Measurements from ENCODE around the gene CMSS1. TPM values are rescaled to one million over a fixed set of nuclear protein-coding genes. Genes with fewer than 3 reads are reported as not detected.

CMSS1 gene
- total and polyA plus RNA-seq, 2 donors (not counting 1 experiment from before 2014, with no cell fraction given), result 7.3 to 22.8 TPM

DNA sequence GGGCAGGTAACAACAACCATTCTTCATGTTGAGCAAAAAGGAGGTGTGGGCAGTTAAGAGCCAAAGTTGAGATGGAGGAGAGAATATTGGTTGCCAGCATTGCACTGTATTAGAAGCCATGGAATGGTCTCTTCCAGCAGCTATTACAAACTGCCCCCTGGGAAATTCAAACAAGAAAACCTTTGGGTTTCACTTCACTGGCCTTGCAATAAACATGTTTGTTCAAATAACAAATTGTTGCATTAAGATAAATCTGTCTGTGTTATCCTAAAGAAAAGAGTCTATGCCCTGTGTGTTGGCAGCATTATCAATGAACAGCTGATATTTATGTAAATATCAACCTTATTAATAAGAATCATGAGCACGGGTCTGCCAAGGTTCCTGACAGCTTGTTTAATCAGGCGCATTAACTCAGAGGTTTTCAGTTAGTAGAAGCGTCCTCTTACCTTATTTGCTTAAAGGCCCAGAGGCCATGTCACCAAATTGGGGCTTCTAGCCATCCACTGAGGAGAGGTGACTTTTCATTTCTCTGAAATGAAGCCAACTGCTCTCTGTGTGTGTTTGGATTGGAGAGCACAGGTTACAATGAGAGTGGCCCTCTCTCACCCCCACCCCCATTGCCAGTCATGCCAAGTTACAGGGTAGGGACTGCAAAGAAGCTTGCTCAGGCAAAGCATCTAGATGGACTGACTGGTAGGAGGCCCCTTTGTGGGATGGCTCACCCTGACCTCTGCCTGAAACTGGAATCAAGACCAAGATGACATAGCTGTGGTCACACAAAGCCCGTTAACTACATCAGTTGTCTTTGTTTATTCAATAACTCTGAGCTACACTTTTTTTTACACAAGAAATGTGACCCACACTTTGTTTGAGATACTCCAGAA is 286.1 kb downstream of the CMSS1 start:
- Histone ChIP-seq H4K20me1 (ENCODE audit: control insufficient read depth, insufficient read depth, low read length, poor library complexity, severe bottlenecking) (no peaks in the 10 kb centered on the region), H2AFZ (ENCODE audit: insufficient read depth, low read depth, low read length, poor library complexity, severe bottlenecking) (no peak overlapping the region), H3K36me3 (replicated peaks in 1 of 2; ENCODE audit: control extremely low read depth in 1 of 2, control insufficient read depth in 1 of 2, extremely low read depth in 1 of 2, insufficient read depth in 2 of 2, low read length in 1 of 2) (no peaks in the 10 kb centered on the region), H3K9ac (ENCODE audit: low read length) (no peak overlapping the region), H3K9me3 (ENCODE audit: control extremely low read depth in 1 of 3, control insufficient read depth in 2 of 3, insufficient read depth in 1 of 3, low read length in 2 of 3) (no peaks in the 10 kb centered on the region), H3K27me3 (replicated peaks in 1 of 4; ENCODE audit: control extremely low read depth in 1 of 4, control insufficient read depth in 3 of 4, insufficient read depth in 4 of 4, low read length in 3 of 4) (no peaks in the 10 kb centered on the region), H3K4me1 (ENCODE audit: control insufficient read depth in 2 of 2, insufficient read depth in 2 of 2, low read length in 2 of 2) (peaks cover 23% of the 10 kb centered on the region in 2 donors), H3K79me2 (ENCODE audit: control insufficient read depth, insufficient read depth, low read length) (no peaks in the 10 kb centered on the region), H3K4me3 (ENCODE audit: control extremely low read depth in 1 of 5, extremely low read depth in 1 of 5, insufficient read depth in 1 of 5, low read depth in 2 of 5, low read length in 4 of 5) (no peak overlapping the region), H3K27ac (ENCODE audit: low read length in 2 of 2) (no peak overlapping the region), H3K4me2 (replicated peaks; ENCODE audit: low read depth, low read length, poor library complexity, severe bottlenecking) (no peak overlapping the region)
- intact Hi-C loops (cut with micrococcal nuclease), result no loop called here
- CTCF ChIA-PET, result interaction anchor here (1.0 to 1.4 kb wide), 3 partner anchors 16 to 35 kb away, joined by 3 to 4 read pairs (median 3); no protein-coding TSS in a partner anchor
- WGBS (ENCODE audit: insufficient coverage), result 100% methylated on average over 1 of the region's 4 CpGs
- H3K27ac Mint-ChIP-seq, result peak overlapping the region; percentile 28
- peaks cover 2% of the 10 kb centered on the region for H3K9me3 Mint-ChIP-seq (ENCODE audit: insufficient read depth)
- no peaks in the 10 kb centered on the region for H3K27me3 Mint-ChIP-seq
- peak overlapping the region; percentile 49 for H3K4me3 Mint-ChIP-seq
- TF ChIP-seq EZH2 (IDR thresholded peaks at IDR 0.05; ENCODE audit: borderline replicate concordance, insufficient read depth, low read depth, low read length, poor library complexity, severe bottlenecking), result no peak
- TF ChIP-seq, protein P1, sequence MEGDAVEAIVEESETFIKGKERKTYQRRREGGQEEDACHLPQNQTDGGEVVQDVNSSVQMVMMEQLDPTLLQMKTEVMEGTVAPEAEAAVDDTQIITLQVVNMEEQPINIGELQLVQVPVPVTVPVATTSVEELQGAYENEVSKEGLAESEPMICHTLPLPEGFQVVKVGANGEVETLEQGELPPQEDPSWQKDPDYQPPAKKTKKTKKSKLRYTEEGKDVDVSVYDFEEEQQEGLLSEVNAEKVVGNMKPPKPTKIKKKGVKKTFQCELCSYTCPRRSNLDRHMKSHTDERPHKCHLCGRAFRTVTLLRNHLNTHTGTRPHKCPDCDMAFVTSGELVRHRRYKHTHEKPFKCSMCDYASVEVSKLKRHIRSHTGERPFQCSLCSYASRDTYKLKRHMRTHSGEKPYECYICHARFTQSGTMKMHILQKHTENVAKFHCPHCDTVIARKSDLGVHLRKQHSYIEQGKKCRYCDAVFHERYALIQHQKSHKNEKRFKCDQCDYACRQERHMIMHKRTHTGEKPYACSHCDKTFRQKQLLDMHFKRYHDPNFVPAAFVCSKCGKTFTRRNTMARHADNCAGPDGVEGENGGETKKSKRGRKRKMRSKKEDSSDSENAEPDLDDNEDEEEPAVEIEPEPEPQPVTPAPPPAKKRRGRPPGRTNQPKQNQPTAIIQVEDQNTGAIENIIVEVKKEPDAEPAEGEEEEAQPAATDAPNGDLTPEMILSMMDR (IDR thresholded peaks at IDR 0.05), result no peak
- H3K4me1 Mint-ChIP-seq, result peaks cover 45% of the 10 kb centered on the region
- ATAC-seq (ENCODE audit: low read depth), result no peak
- no peak for DNase-seq
- POLR2A ChIA-PET, result no interaction called here

DNA sequence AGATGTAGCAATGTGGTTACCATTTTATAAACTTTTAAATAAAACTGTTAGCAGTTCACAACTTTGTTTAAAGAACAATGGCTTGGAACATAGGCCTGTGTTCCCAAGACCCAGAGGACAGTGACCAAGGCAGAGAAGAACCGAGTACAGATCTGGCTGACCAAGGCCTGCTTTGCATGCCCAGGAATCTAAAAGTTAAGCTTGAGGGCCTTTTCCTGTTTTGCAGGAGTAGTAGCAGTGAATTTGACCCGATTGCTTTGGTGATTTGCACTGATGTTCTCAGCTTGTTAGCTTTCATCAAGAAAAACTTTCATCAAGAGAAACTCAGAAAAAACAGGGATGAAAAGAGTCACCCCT is 286.8 kb downstream of the CMSS1 start:
- Histone ChIP-seq H3K4me1 (ENCODE audit: control insufficient read depth in 2 of 2, insufficient read depth in 2 of 2, low read length in 2 of 2) (peaks cover 23% of the 10 kb centered on the region in 2 donors), H3K9me3 (ENCODE audit: control extremely low read depth in 1 of 3, control insufficient read depth in 2 of 3, insufficient read depth in 1 of 3, low read length in 2 of 3) (no peaks in the 10 kb centered on the region), H3K27ac (ENCODE audit: low read length in 2 of 2) (no peak overlapping the region), H3K4me2 (replicated peaks; ENCODE audit: low read depth, low read length, poor library complexity, severe bottlenecking) (no peak overlapping the region), H3K4me3 (ENCODE audit: control extremely low read depth in 1 of 5, extremely low read depth in 1 of 5, insufficient read depth in 1 of 5, low read depth in 2 of 5, low read length in 4 of 5) (no peak overlapping the region), H3K27me3 (replicated peaks in 1 of 4; ENCODE audit: control extremely low read depth in 1 of 4, control insufficient read depth in 3 of 4, insufficient read depth in 4 of 4, low read length in 3 of 4) (no peaks in the 10 kb centered on the region), H3K36me3 (replicated peaks in 1 of 2; ENCODE audit: control extremely low read depth in 1 of 2, control insufficient read depth in 1 of 2, extremely low read depth in 1 of 2, insufficient read depth in 2 of 2, low read length in 1 of 2) (no peaks in the 10 kb centered on the region), H4K20me1 (ENCODE audit: control insufficient read depth, insufficient read depth, low read length, poor library complexity, severe bottlenecking) (no peaks in the 10 kb centered on the region), H3K9ac (ENCODE audit: low read length) (no peak overlapping the region), H3K79me2 (ENCODE audit: control insufficient read depth, insufficient read depth, low read length) (no peaks in the 10 kb centered on the region), H2AFZ (ENCODE audit: insufficient read depth, low read depth, low read length, poor library complexity, severe bottlenecking) (no peak overlapping the region)
- Mint-ChIP-seq H3K27ac (peak overlapping the region; percentile 50), H3K27me3 (no peaks in the 10 kb centered on the region), H3K4me3 (peak overlapping the region; percentile 18), H3K9me3 (ENCODE audit: insufficient read depth) (peaks cover 2% of the 10 kb centered on the region), H3K4me1 (peaks cover 45% of the 10 kb centered on the region)
- 52% methylated on average over 2 of the region's 2 CpGs for WGBS (ENCODE audit: insufficient coverage)
- ATAC-seq (ENCODE audit: low read depth), result no peak
- POLR2A ChIA-PET, result no interaction called here
- CTCF ChIA-PET, result no interaction called here
- TF ChIP-seq, protein P1 (IDR thresholded peaks at IDR 0.05), result no peak
- intact Hi-C loops (cut with micrococcal nuclease), result no loop called here
- DNase-seq, result no peak

Data from B cell (primary cell).